H1 (cell line): ENCODE data around the gene RAPGEF1. TPM values are rescaled to one million over a fixed set of nuclear protein-coding genes. Genes with fewer than 3 reads are reported as not detected.

ENCODE experiments used
- CTCF ChIA-PET: fragments of 300-600 bp; sonication (Branson Sonifier 250); formaldehyde crosslinking; loops from one replicate; lab custom pipeline; 2021; ENCODE audit not compliant: partially characterized antibody; lab: Charles Lee
- POLR2A ChIA-PET: fragments of 300-600 bp; sonication (Branson Sonifier 250); formaldehyde crosslinking; loops from one replicate; lab custom pipeline; 2021; ENCODE audit warnings: inconsistent platforms; ENCODE audit not compliant: partially characterized antibody; lab: Charles Lee
- DNase-seq, 2 experiments: peaks; one replicate each; pipeline versions ENCODE4 v3.0.0 to v3.0.0-alpha.2; 2010 to 2022; ENCODE audit warnings: low spot score in 2 of 2, low read depth in 1 of 2, mixed read lengths in 1 of 2
- FAIRE-seq: peaks from 2 replicates; lab custom pipeline; 2011; peaks lifted over from hg19 to GRCh38; lab: Jason Lieb, UNC
- H2AFZ ChIP-seq: 2 replicates; pipeline ENCODE4 v1.8.1; 2012; ENCODE audit warnings: low read length, inconsistent platforms
- H2AK5ac ChIP-seq: 2 replicates; pipeline ENCODE4 v1.6.1; 2013; ENCODE audit warnings: low read depth, low read length
- H2BK120ac ChIP-seq: replicated peaks from 2 replicates; pipeline ENCODE3; 2013; ENCODE audit warnings: low read depth, low read length, inconsistent platforms
- H2BK12ac ChIP-seq: 2 replicates; pipeline ENCODE4 v1.6.1; 2013; ENCODE audit warnings: low read depth, low read length
- H2BK15ac ChIP-seq: 2 replicates; pipeline ENCODE4 v1.6.1; 2013; ENCODE audit warnings: low read length
- H2BK20ac ChIP-seq: 2 replicates; pipeline ENCODE4 v1.6.1; 2013; ENCODE audit warnings: low read length
- H2BK5ac ChIP-seq: 2 replicates; pipeline ENCODE4 v1.6.1; 2013; ENCODE audit warnings: low read depth, low read length
- H3K14ac ChIP-seq: 2 replicates; pipeline ENCODE4 v1.6.1; 2013; ENCODE audit warnings: inconsistent platforms; ENCODE audit not compliant: insufficient read length
- H3K18ac ChIP-seq: 2 replicates; pipeline ENCODE4 v1.6.1; 2013; ENCODE audit warnings: low read length; ENCODE audit errors: extremely low read depth
- H3K23ac ChIP-seq: 2 replicates; pipeline ENCODE4 v1.6.1; 2013; ENCODE audit warnings: inconsistent platforms; ENCODE audit not compliant: insufficient read length
- H3K23me2 ChIP-seq: 2 replicates; pipeline ENCODE4 v1.6.1; 2013; ENCODE audit warnings: low read depth, low read length
- H3K27ac ChIP-seq: 2 replicates; pipeline ENCODE4 v1.6.1; 2011; ENCODE audit warnings: low read depth, low read length, inconsistent platforms
- H3K27me3 ChIP-seq, 4 experiments: replicated peaks in 1 of 4; 1 replicate in 1 of 4; 2 replicates in 3 of 4; pipeline versions ENCODE4 v1.6.1 to v1.8.1; 2011 to 2013; ENCODE audit warnings: low read length in 3 of 4, mild to moderate bottlenecking in 3 of 4, inconsistent platforms in 2 of 4, mixed read lengths in 2 of 4, moderate library complexity in 1 of 4; ENCODE audit not compliant: control insufficient read depth in 3 of 4, insufficient read depth in 3 of 4; ENCODE audit errors: extremely low read depth in 1 of 4
- H3K36me3 ChIP-seq, 4 experiments: 2 replicates each; pipeline versions ENCODE4 v1.6.1 to v1.8.1; 2011 to 2013; ENCODE audit warnings: mild to moderate bottlenecking in 4 of 4, low read length in 3 of 4, moderate library complexity in 2 of 4, control low read depth in 1 of 4, inconsistent platforms in 1 of 4; ENCODE audit not compliant: insufficient read depth in 4 of 4, control insufficient read depth in 2 of 4
- H3K4ac ChIP-seq: replicated peaks from 2 replicates; pipeline ENCODE3; 2013; ENCODE audit warnings: low read length, low read depth, mixed read lengths, inconsistent platforms; ENCODE audit not compliant: insufficient read length
- H3K4me1 ChIP-seq, 4 experiments: replicated peaks in 1 of 4; 1 replicate in 1 of 4; 2 replicates in 3 of 4; pipeline versions ENCODE4 v1.6.1 to v1.8.1; 2011 to 2013; ENCODE audit warnings: low read length in 3 of 4, inconsistent platforms in 2 of 4, mixed read lengths in 1 of 4; ENCODE audit not compliant: insufficient read depth in 4 of 4, control insufficient read depth in 3 of 4
- H3K4me2 ChIP-seq, 2 experiments: 2 replicates each; pipeline versions ENCODE4 v1.6.1 to v1.8.1; 2011 to 2013; ENCODE audit warnings: low read depth in 2 of 2, low read length in 2 of 2, control low read depth in 1 of 2, inconsistent platforms in 1 of 2, mild to moderate bottlenecking in 1 of 2; ENCODE audit not compliant: insufficient read depth in 1 of 2
- H3K4me3 ChIP-seq, 4 experiments: fragments of 200-600, 300-600 bp in 1 of 4; sonication (generic), shearing (Covaris generic), sonication (Bioruptor Twin) in 1 of 4; 2 replicates each; pipeline versions ENCODE4 v1.5.1 to v1.8.1; 2011 to 2016; ENCODE audit warnings: low read length in 4 of 4, low read depth in 3 of 4, control low read depth in 2 of 4, inconsistent platforms in 2 of 4, mild to moderate bottlenecking in 2 of 4, mixed read lengths in 1 of 4, moderate library complexity in 1 of 4; ENCODE audit not compliant: insufficient read depth in 2 of 4; ENCODE audit errors: extremely low read depth in 1 of 4
- H3K56ac ChIP-seq: replicated peaks from 2 replicates; pipeline ENCODE3; 2013; ENCODE audit warnings: low read depth, mild to moderate bottlenecking, mixed read lengths, low read length, inconsistent platforms; ENCODE audit not compliant: insufficient read length
- H3K79me1 ChIP-seq: 2 replicates; pipeline ENCODE4 v1.6.1; 2013; ENCODE audit warnings: low read depth, low read length, control low read depth
- H3K79me2 ChIP-seq, 2 experiments: 2 replicates each; pipeline versions ENCODE4 v1.6.1 to v1.8.1; 2012 to 2013; ENCODE audit warnings: low read length in 2 of 2, mild to moderate bottlenecking in 2 of 2, inconsistent platforms in 1 of 2; ENCODE audit not compliant: insufficient read depth in 2 of 2, control insufficient read depth in 1 of 2
- H3K9ac ChIP-seq, 4 experiments: replicated peaks in 1 of 4; 1 replicate in 1 of 4; 2 replicates in 3 of 4; pipeline versions ENCODE4 v1.6.1 to v1.8.1; 2011 to 2013; ENCODE audit warnings: low read depth in 3 of 4, low read length in 3 of 4, control low read depth in 2 of 4, mild to moderate bottlenecking in 2 of 4, moderate library complexity in 2 of 4, inconsistent platforms in 1 of 4; ENCODE audit errors: extremely low read depth in 1 of 4
- H3K9me3 ChIP-seq, 2 experiments: 2 replicates each; pipeline versions ENCODE4 v1.6.1 to v1.8.1; 2012 to 2013; ENCODE audit warnings: mild to moderate bottlenecking in 2 of 2, moderate library complexity in 2 of 2, control low read depth in 1 of 2, inconsistent platforms in 1 of 2, low read depth in 1 of 2, low read length in 1 of 2, mixed read lengths in 1 of 2; ENCODE audit not compliant: insufficient read depth in 2 of 2
- H4K20me1 ChIP-seq, 2 experiments: replicated peaks in 1 of 2; 2 replicates each; pipeline versions ENCODE3 to v1.8.1; 2011 to 2013; ENCODE audit warnings: inconsistent platforms in 2 of 2, low read length in 2 of 2, mild to moderate bottlenecking in 1 of 2; ENCODE audit not compliant: insufficient read depth in 2 of 2, control insufficient read depth in 1 of 2
- H4K5ac ChIP-seq: 2 replicates; pipeline ENCODE4 v1.6.1; 2013; ENCODE audit warnings: low read length, low read depth, mixed read lengths, inconsistent platforms; ENCODE audit not compliant: insufficient read length
- H4K8ac ChIP-seq: 2 replicates; pipeline ENCODE4 v1.8.0; 2013; ENCODE audit warnings: mild to moderate bottlenecking, moderate library complexity, low read length, inconsistent platforms; ENCODE audit not compliant: insufficient read depth; ENCODE audit errors: extremely low read depth
- H4K91ac ChIP-seq: replicated peaks from 2 replicates; pipeline ENCODE3; 2013; ENCODE audit warnings: low read length, mixed read lengths, inconsistent platforms; ENCODE audit not compliant: insufficient read length
- SIN3A ChIP-seq, 2 experiments: IDR thresholded peaks in 1 of 2; conservative IDR thresholded peaks in 1 of 2; 2 replicates each; pipeline ENCODE4 v1.6.1; 2011 to 2012; ENCODE audit warnings: low read length in 2 of 2, improper control_type of control experiment in 1 of 2, low read depth in 1 of 2, mild to moderate bottlenecking in 1 of 2
- SP4 ChIP-seq: IDR thresholded peaks from 2 replicates; pipeline ENCODE4 v1.6.1; 2012; ENCODE audit warnings: low read length, inconsistent platforms
- TAF1 ChIP-seq: IDR thresholded peaks from 2 replicates; pipeline ENCODE4 v1.6.1; 2011; ENCODE audit warnings: mild to moderate bottlenecking, low read depth, low read length
- YY1 ChIP-seq: IDR thresholded peaks from 2 replicates; pipeline ENCODE4 v1.6.1; 2011; ENCODE audit warnings: low read depth, mild to moderate bottlenecking, low read length
- WGBS, 2 experiments: shearing (Covaris generic) in 1 of 2; methylation state at CpG; one replicate each; pipeline versions ENCODE4 v1.1.6 to v1.1.7; 2013 to 2015; ENCODE audit warnings: low lambda C conversion rate in 2 of 2, mixed read lengths in 2 of 2, inconsistent platforms in 1 of 2, low coverage in 1 of 2, missing lambda C conversion rate in 1 of 2; ENCODE audit not compliant: insufficient replicate concordance in 2 of 2, insufficient coverage in 1 of 2, insufficient read length in 1 of 2; ENCODE audit errors: extremely low coverage in 1 of 2, missing lambda C conversion rate in 1 of 2; 5-methylcytosine and 5-hydroxymethylcytosine counted together
- polyA plus RNA-seq, 7 experiments: library from polyadenylated mRNA; depleted of rRNA in 3 of 7; stranded (reverse) in 5 of 7; unstranded in 2 of 7; fragments of >200 nt in 5 of 7; fragments of 200-250 nt in 2 of 7; gene quantifications; 1 replicate in 5 of 7; 2 replicates in 1 of 7; 4 replicates in 1 of 7; pipeline versions ENCODE4 v1.2.1 to v1.2.3, GENCODE V29; 2011 to 2013; ENCODE audit warnings: missing spikeins in 2 of 7, mixed read lengths in 2 of 7
- total RNA-seq: library from RNA; stranded (reverse); fragmentation: NEBNext Ultra II Directional; extraction: Animal tissue kit (Norgen Biotek cat#: 25700); gene quantifications from 2 replicates; pipeline ENCODE4 v1.2.1, GENCODE V29; 2021

Gene RAPGEF1
- total and polyA plus RNA-seq, 2 of the 8 experiments (the other 6 are each of a cell fraction or from before 2014, with no cell fraction given) = 29.7 to 78.9 TPM

DNA sequence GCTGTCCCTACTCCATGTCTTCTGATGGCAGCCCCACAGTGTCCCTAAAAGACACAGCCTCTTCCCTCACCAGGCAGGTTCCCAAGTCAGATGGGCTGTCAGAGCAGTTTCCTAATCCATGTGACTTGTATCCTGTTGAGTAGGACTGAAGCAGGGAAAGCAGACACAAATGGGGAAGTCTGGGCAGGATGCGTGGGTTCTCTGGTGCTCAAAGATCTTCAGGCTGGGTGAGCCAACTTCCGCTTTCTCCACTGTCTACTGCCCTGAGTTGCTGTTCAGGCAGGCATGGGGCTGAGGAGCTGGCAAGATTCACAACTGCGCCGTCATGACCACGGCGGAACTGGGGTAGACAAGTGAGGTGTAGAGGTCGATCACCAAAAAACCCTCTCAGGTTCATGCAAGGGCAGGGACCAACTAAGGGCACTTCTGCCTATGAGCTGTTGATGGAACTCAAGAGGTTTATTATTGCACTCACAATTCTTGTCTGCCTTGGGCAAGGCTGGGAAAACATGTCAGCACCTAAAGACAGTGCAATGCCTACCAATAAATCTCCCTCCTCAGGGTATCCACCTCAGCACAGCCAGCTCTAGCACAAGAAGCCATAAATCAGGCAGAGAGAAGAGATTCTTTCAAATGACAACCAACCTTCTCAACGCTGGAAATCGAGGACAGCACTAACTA, 83.4 kb downstream of the RAPGEF1 start:
- no peak overlapping the region for H4K5ac ChIP-seq
- H2AK5ac ChIP-seq = no peak overlapping the region
- H2BK15ac ChIP-seq = no peak overlapping the region
- no peak overlapping the region for H2BK120ac ChIP-seq
- no peak overlapping the region for H3K56ac ChIP-seq
- no peak overlapping the region for H3K4me3 ChIP-seq
- H2BK12ac ChIP-seq = 0 out of 2 replicates have a peak overlapping the region, but pooled peaks have one; percentile 35
- peaks cover 0 to 53% of the 10 kb centered on the region in 2 experiments; a peak in 2 of 4 replicates for H3K79me2 ChIP-seq
- H4K8ac ChIP-seq = no peak overlapping the region; the same call in 1 of the 2 replicates
- H3K9ac ChIP-seq = no peak overlapping the region
- 88% methylated on average over 9 of the region's 9 CpGs; no CpG with 5 or more reads in 1 of the 2 experiments for WGBS, 2 experiments
- no peak overlapping the region for H3K14ac ChIP-seq
- CTCF ChIA-PET = interaction anchor here (1.1 kb wide), 1 partner anchor 69 kb away, joined by 3 read pairs; no protein-coding TSS in a partner anchor
- H3K36me3 ChIP-seq = no peaks in the 10 kb centered on the region
- peaks cover 5 to 14% (median 10%) of the 10 kb centered on the region in 4 experiments for H3K4me1 ChIP-seq
- peaks cover 4% of the 10 kb centered on the region for H3K79me1 ChIP-seq
- H3K27me3 ChIP-seq = no peaks in the 10 kb centered on the region
- no peaks in the 10 kb centered on the region for H3K9me3 ChIP-seq
- H2AFZ ChIP-seq = no peak overlapping the region
- POLR2A ChIA-PET = interaction anchor here (1.6 kb wide), 1 partner anchor 9 kb away, joined by 3 read pairs; no protein-coding TSS in a partner anchor
- H3K4ac ChIP-seq = no peak overlapping the region
- H3K23ac ChIP-seq = no peak overlapping the region
- no peak overlapping the region for H2BK5ac ChIP-seq
- H3K27ac ChIP-seq = no peak overlapping the region
- no peaks in the 10 kb centered on the region for H3K23me2 ChIP-seq
- TF ChIP-seq SIN3A (conservative IDR thresholded peaks at IDR 0.05 in 1 of 2, IDR thresholded peaks at IDR 0.05 in 1 of 2; ENCODE audit: low read depth in 1 of 2, low read length in 2 of 2) (no peak), YY1 (no peak), TAF1 (no peak), SP4 (no peak)
- H3K4me2 ChIP-seq = no peak overlapping the region
- DNase-seq = no peak
- H2BK20ac ChIP-seq = no peak overlapping the region
- no peak overlapping the region for H3K18ac ChIP-seq
- no peak for FAIRE-seq
- H4K20me1 ChIP-seq = peaks cover 0 to 2% of the 10 kb centered on the region in 2 experiments
- no peak overlapping the region for H4K91ac ChIP-seq
